Glomerular visceral epithelial cell (primary cell): ENCODE results near the gene IGIP.
A peak's percentile ranks its signal among the peaks of the same experiment; 100 is the strongest.

Source experiments
- DNase-seq: peaks from one replicate; pipeline ENCODE4 v3.0.0-alpha.2; 2016; ENCODE audit errors: extremely low spot score

IGIP gene

DNA sequence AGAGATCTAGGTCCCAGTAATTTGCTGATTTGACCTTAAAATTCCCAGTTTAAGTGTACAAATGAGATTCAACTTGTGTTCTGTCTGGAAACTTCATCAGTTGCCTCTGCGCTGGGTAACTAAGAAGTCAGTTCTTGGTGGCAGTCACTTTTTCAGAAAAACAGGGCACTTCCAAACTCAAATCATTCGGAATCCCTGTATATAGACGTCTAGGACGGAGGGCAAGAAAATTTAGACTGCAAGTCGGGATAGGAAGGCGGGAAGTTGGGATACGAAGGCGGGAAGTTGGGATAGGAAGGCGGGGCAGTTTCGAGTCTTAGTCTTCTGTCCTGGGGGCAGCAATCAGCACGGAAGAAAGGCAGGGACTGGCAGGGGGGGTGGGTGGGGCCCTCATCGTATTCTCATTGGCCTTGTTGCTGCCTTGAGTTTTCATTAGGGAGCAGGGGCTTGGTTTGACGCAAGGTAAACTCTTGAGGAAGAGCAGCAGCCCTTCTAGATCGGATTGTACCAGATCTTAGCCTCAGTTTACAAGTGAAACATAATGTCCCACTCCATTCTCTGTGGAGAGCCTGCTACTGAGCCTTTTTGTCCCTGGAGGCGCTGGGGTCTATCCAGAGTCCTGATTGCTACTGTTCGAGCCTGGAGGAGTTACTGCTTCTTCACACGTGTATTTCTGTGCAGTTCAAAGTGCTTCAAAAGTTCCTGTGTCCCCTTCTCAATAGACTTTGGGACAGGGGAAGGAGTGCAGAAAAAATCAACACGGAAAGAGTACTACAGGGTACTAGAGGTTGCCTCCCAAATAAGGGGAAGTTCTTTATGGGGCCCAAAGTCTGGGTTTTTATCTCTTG, 14.5 kb upstream of the IGIP start:
- no peak for DNase-seq

DNA sequence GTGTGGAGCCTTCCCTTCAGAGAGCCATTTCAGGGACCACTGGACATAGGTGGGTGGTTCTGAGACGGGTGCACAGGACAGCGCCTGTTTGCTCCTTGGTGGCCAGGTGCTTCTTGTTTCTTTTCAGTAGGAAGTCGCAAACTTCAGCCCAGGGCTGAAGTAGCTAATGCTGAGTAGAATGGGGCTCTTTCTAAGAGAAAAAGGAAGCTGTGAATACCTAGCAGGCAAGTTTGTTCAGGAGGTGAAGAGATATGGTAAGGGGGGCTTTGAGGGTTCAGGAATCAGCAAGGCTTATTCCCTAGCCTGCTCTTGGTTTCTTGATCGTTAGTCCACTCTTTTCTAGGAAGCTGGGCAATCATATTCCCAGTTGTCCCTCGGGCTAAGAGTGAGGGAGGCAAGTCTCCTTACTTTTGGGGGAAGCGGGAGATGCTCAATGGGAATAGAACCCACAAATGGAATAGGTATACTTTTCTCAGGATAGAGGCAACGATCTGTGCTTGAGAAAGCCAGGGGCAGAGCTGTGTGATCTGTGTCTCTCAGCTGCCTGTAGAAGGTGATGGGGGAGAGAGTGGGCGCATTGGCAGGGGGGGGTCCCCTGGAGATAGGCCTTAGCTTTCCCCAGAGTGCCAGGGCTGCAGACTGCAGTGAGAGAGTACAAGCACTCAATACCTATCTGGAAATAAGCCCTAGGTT, 13.7 kb upstream of the IGIP start:
- no peak for DNase-seq

DNA sequence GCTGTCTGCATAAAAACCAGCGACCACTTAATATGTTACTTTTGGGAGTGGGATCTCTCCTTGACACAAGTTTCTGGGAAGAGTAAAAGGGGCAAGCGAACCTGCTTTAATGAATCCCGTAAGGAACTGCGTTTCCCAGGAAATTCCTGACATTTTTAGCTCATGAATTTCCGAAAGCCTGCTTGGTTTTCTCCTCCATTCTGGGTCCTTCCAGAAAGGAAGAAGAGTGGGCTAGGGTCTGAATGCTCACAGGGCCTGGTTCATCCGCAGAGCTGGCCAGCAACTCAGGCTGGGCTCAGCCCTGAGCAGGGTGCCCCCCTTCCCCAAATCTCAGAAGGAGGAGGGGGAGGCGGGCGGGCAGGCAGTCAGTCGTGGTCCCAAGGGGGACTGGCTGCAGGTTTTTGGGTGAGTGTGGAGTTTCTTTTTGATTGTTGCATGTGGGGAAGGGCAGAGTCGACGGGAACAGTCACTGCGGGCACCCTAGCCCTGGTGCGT, 13.0 kb upstream of the IGIP start:
- DNase-seq = no peak

DNA sequence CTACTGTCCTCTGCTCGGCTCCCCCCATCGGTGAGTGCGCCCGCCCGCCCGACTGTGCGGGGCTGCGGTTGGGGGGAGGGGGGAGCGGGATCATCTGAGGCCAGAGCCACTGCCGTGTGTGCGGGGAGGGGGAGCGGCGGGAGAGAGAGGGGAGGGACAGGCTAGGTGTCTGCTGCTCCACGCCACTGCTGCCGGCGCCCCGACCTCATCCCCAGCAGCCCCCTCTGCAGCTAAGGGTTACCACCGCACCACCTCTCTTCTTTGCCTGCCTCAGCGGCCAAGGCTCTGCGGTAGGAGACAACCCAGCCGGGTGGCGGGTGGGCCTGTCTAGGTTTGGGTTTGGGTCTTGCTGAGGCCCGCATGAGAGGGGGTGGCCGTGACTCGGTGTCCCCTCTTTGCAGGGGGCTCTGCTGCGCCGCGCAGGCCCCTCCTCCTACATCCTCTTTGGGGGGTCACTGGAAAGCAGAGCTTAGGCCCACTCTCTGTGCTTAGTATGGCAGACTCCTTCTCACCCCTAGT, 12.5 kb upstream of the IGIP start:
- peak; percentile 15 for DNase-seq

DNA sequence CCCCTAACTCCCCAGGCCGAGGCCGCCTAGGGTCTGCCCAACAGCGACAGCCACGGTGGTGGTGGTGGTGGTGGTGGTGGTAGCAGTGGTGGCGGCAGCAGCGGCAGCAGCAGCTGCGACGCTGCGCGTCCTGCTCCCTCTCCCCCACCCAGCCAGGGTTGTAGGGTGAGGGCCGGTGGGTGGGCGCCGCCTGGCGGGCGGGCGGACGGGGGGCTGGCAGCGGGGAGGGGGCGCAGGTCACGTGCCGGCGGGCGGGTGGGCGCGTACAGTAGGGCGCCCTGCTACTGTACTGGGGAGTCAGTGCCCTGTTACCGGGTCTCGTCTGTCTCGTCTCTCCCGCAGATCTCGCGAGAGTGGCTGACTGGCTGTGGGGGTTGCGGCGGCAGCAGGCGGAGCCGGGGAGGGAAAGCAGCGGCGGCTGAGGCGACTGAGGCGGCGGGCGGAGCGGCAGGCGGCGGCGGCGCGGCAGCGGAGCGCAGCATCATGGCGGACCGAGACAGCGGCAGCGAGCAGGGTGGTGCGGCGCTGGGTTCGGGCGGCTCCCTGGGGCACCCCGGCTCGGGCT, 12.0 kb upstream of the IGIP start, which contains the start of gene PURA:
TSS of gene PURA (plus strand) at position 411 of the 565 bp plus-strand sequence. CDS start at position 484, 73 bp downstream.
- DNase-seq = peak; percentile 96

DNA sequence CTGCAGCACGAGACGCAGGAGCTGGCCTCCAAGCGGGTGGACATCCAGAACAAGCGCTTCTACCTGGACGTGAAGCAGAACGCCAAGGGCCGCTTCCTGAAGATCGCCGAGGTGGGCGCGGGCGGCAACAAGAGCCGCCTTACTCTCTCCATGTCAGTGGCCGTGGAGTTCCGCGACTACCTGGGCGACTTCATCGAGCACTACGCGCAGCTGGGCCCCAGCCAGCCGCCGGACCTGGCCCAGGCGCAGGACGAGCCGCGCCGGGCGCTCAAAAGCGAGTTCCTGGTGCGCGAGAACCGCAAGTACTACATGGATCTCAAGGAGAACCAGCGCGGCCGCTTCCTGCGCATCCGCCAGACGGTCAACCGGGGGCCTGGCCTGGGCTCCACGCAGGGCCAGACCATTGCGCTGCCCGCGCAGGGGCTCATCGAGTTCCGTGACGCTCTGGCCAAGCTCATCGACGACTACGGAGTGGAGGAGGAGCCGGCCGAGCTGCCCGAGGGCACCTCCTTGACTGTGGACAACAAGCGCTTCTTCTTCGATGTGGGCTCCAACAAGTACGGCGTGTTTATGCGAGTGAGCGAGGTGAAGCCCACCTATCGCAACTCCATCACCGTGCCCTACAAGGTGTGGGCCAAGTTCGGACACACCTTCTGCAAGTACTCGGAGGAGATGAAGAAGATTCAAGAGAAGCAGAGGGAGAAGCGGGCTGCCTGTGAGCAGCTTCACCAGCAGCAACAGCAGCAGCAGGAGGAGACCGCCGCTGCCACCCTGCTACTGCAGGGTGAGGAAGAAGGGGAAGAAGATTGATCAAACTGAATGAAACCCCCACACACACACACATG, 11.2 kb upstream of the IGIP start:
- DNase-seq = peak; percentile 72

DNA sequence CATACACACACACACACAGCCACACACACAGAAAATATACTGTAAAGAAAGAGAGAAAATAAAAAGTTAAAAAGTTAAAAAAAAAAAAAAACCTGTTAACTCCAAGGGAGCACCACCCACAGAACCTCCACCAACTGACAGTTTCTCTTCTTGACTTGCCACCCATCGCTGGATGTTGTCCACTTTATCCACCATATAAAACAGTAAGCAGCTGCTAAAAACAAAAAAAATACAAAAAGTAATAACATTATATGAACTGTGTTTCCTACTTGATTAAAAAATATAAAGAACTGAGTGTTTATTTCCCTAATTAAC, 10.6 kb upstream of the IGIP start:
- DNase-seq = no peak

DNA sequence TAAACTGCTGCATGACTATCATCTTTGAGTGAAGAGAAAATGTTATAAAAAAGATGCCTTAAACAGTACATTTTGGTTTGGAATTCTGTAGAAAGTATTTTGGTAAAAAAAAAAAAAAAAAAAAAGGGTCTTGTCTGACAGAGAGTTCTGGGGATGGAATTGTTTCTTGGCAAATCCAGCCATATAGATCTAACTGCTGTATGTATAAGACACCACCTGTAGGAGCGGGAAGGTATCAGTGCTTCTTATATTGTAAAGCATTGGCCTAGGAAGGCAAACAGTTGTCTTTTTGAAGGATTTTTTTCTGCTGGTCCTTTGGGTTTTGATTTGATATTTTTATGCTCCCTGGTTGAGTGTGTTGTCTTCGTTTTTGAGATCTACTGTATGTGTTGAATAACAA, 9.0 kb upstream of the IGIP start:
- no peak for DNase-seq

DNA sequence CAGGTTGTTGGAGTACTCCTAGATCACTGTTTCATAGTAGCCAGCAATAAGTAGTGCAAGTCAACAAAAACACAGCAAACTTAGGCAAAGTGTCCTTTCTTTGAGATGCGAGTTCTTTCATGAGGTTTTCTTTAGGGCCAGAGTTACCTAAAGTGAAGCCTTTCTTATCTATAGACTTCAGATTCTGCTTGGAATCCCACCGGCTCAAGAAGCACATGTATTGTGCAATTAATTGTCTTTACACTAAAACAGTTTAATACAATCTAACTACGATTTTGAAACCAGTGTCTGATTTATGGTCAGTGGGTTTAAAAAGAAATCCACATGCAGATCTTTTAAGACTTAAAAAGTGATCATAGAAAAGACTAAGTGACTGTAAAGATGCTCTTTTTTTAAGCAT, 8.2 kb upstream of the IGIP start:
- no peak for DNase-seq

DNA sequence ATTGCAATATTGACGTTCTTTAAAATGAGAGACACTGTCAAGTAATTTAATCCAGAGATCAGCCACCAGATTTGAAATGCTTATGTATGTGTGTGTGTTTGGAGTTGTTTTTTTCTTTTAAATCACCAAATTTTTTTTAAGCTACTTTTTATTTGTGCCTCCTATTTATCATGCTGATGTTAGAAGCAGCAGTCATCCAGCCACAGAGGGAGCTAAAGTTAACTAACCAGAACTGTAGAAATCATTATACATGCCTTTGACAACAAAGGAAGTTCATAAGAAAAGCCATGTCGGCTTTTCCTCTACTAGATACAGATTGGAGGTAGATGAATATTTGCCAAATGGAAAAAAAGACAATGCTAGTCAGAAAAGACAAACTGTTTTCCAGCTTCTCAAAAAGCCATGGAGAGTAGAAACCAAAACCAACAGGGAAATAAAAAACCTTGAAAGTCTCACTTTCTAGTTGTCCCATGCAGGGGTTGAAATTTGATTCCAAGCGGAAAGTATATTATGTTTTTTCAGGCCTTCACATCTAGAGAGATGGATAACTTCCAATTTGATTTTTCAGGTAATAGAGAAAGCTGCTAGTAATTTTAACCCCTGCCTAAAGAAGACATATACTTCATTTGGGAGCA, 7.3 kb upstream of the IGIP start:
- peak; percentile 25 for DNase-seq

DNA sequence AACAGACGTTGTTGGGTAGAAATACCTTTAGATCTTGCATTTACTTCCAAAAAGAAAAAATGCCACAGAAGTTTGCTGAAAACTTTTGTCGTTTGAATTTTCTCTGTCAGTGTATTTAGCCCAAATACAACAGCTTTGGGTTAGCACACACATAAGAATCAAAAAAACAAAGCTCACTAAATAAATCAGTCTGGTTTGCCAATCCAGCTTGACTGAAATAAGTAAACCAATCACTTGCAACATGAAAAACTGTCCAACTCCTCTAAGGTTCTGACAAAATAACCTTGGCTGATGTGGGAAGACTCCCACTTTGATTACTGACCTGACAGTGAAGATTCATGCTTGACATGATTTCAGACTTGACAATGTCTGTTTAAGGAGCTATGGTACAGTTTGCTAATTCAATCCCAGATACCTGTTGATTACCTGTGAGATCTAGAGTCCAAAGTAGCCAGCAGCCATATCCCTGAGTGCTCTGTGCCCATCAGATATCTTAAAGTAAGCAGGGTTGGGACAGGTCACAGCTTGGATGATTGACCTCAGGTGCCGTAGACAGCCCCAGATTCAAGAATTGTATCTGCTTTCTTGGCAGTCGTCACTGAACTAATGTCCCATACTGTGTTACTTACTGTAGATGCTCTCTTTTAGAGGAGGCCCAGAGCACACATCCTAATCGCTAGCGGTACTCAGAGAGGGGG, 727 bp downstream of the IGIP start:
- DNase-seq = no peak

DNA sequence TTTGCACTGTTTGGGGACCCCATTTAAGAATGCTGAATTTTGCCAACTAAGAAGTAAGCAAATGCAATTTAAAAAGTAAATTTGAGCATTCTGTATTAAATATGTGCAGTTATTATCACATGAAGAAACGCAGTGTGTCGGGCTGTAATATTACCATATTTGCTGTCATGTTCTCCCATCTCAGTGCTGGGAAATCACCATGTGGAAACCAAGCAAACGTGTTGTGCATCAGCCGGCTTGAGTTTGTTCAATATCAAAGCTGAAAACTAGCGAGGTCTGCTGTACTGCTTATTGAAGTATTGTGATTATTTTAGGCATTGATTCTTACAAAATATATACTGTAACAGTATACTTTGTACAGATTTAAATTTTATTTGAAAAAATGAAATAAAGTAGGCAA, 2.6 kb downstream of the IGIP start:
- DNase-seq = no peak

DNA sequence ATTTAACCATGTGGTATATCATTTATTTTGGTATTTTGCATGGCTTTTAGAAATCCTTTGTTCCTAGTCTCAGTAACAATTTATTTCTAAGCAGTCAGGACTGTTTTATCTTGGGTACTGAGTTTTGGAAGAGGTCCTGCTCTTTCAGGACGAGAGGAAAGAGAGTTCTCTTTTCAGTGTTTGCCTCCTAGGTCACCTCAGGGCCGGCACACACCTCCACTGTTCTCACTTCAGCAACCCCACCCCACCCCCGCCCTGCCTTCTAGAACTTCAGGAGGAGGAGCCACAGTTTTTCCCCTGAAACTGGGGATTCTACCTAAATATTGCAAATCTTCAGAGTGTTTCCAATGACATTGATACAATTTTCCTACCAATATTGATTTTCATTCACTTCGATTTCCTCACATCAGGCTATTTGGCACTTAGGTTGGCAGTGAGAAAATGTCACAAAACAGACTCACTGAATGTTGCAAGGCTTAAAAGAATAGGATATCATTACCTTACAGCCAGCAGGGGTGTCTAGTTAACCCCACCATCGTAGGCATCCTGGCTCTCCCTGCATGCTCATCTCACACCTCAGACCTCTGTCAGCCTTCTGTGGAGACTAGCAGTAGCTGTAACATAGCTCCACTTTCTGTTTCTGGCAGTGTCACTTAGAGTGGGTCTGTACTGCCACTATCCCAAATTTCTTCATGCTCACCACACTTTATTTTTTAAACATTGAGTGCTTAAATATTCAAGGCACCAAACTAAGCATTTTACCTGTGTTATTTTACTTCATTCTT, 5.4 kb downstream of the IGIP start:
- no peak for DNase-seq

DNA sequence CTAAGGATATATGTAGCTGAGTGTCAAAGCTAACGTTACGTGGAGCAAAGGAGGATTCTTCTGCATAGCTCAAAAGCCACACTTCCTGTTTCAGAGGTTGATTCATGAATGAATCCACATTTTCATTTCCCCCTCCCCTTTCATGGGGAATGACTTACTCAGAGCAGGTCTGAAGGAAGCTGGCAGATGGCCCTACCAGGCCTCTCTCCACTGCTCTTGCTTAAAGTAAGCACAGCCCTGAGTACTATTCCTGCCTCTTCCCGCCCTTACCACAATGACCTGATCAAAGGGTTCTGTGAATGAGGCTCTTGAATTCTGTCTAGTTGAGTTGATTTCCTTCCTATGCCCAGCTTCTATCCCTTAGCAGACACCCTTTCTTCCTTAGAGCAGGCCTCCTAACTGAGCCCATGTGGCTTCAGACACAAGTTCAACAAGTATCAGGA, 6.3 kb downstream of the IGIP start:
- DNase-seq = peak; percentile 91

DNA sequence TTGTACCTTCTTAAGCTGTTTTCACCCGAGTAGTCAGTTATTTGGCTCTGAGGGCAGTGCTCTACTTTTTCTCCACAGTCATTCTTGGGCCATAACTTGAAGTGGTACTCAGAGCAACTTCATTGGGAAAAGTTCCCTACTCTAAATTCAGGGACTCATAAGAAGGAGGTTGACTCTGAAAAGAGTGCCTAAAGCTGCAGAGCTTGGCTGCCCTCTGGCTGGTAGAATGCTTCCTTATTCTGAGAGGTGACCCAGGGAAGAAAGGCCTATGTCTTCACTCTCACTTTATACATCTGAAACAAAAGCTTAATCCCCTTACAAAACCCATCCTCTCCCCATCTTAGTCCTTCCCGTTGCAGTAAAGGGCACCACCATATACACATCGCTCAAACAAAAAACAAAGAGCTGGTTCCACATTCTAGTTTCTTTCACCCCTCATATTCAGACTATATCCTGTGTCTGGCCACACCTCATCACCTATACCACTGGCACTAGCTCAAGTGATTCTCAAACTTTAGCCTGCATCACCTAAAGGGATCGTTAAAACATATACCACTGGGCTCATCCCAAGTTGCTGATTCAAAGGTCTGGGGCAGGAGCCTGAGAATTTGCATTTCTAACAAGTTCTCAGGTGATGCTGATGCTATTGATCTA, 7.9 kb downstream of the IGIP start:
- no peak for DNase-seq

DNA sequence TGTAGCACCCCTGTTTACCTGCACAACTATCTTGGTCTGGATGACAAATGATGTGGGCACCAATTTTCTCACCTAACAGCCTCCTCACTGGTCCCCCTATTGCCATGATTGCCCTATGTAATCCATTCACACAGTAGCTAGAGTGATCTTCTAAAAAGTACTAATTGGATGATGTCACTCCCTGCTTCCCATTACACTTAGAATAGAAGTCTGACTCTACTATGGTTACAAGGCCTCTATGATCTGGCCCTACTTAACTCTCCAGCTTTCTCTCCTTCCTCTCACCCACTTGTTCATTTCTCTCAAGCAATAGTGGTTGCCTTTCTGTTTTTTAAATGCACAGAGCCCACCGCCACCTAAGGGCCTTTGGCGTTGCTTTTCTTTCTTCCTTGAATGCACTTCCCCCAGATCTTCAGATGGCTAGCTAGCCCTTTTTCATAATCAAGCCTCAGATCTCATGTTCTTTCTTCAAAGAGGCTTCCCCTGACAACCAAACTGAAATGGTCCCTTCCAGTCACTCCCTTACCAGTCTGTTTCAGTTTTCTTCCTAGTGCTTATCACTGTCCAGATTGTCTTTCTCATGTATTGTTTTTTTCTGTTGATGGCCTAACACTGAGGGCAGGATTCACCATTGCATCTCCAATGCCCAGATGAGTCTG, 8.7 kb downstream of the IGIP start:
- DNase-seq = no peak

DNA sequence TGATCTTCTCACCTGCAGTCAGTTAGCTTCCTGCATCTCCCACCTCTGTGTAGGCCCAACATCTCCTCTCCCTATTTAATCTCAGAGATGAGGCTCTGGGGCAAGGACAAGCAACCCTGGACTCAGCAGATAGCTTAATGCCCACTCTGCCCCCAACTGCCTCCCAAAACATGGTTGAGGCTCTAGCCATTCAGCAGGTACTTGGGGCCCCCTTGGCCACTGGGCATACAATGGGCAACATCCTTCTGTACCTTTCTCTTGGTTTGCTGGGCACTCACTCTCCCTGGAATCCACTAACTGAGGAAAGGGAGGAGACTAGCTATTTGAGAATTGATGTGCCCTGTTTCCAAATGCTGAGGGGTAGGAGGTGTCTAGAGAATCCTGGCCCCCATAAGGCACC, 9.4 kb downstream of the IGIP start:
- no peak for DNase-seq

DNA sequence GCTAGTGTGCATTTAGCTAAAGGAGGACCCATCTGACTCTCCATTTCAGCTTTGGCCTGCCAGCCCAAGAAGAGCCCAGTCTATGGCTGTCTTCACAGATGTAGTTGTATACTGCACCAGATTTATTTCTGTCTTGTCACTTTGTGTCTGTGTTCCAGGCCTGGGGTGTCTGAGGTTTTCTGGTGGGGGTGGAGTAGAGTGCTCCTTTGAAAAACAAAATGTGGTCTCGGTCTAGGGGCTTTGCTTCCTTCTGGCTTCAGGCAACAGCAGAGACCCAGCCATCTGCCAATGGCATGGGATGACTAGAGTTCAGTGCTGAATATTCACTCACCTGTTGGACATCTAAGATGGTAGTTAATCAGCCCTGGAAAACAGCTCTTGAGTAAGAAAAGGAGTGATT, 10.9 kb downstream of the IGIP start:
- no peak for DNase-seq

DNA sequence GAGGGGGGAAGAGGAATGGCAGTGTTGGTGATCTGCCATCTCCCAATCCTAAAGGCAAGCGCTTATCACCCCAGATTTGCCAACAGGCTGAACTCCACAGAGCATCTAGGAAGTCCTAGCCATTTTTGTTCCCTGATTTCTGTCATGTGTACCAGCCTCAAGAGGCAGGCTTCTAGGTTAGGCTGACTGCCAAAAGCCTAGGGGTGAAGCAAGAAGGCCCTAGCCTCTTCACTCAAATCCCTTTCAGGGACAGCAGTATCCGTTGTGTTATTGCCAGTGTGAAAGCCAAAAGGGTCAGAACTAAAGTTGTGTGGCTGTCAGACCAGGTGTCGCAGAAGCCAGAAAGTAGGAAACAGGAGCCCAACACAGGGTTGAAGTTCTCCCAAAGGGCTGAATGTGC, 14.7 kb downstream of the IGIP start:
- no peak for DNase-seq
